Activated CD8-positive, alpha-beta T cell treated with anti-CD3 and anti-CD28 coated beads for 36 hours (primary cell): Measurements from ENCODE around the gene NUP88. TPM values are rescaled to one million over a fixed set of nuclear protein-coding genes. Genes with fewer than 3 reads are reported as not detected.

Experiments
- ATAC-seq: fragments of 200-7000 bp; cut with Tn5 transposase; one replicate; pipeline ENCODE4 v1.10.0; 2021; ENCODE audit warnings: mild to moderate bottlenecking, moderate library complexity
- CTCF ChIA-PET: fragments of 350-600 bp; sonication (Branson Sonifier 250); formaldehyde crosslinking; loops from one replicate; lab custom pipeline; 2021; ENCODE audit warnings: antibody characterized with exemption; lab: Charles Lee
- POLR2A ChIA-PET: fragments of 350-600 bp; sonication (Branson Sonifier 250); formaldehyde crosslinking; loops from one replicate; lab custom pipeline; 2021; ENCODE audit warnings: antibody characterized with exemption; lab: Charles Lee
- DNase-seq: peaks from one replicate; pipeline ENCODE4 v3.0.0-alpha.2; 2020
- H3K27ac Mint-ChIP-seq: one replicate; pipeline ENCODE4 v1.8.0; 2021; ENCODE audit warnings: mild to moderate bottlenecking, mixed read lengths
- H3K27me3 Mint-ChIP-seq: one replicate; pipeline ENCODE4 v1.8.0; 2021; ENCODE audit warnings: mixed read lengths
- H3K36me3 Mint-ChIP-seq: one replicate; pipeline ENCODE4 v1.8.0; 2021; ENCODE audit warnings: low read depth, mixed read lengths
- H3K4me1 Mint-ChIP-seq: one replicate; pipeline ENCODE4 v1.8.0; 2021; ENCODE audit warnings: low read depth, mixed read lengths
- H3K4me3 Mint-ChIP-seq: one replicate; pipeline ENCODE4 v1.8.0; 2021; ENCODE audit warnings: mild to moderate bottlenecking, moderate library complexity, mixed read lengths
- H3K9me3 Mint-ChIP-seq: one replicate; pipeline ENCODE4 v1.8.0; 2021; ENCODE audit warnings: mixed read lengths
- intact Hi-C: fragments of 100-400 bp; cut with micrococcal nuclease; formaldehyde crosslinking; loops from one replicate; pipeline ENCODE4 v1.10.0; 2022
- total RNA-seq, 2 experiments: library from RNA; stranded (reverse); gene quantifications; one replicate each; pipeline ENCODE4 v1.2.3, GENCODE V29; 2021
- TF ChIP-seq, protein P1 (sequence below): fragments of 200-600 bp; IDR thresholded peaks from one replicate; pipeline ENCODE4 v1.8.0; 2022; ENCODE audit warnings: antibody characterized with exemption, mild to moderate bottlenecking

NUP88 gene
- total RNA-seq: 100 to 1,000 TPM; 140 to 141 TPM

DNA sequence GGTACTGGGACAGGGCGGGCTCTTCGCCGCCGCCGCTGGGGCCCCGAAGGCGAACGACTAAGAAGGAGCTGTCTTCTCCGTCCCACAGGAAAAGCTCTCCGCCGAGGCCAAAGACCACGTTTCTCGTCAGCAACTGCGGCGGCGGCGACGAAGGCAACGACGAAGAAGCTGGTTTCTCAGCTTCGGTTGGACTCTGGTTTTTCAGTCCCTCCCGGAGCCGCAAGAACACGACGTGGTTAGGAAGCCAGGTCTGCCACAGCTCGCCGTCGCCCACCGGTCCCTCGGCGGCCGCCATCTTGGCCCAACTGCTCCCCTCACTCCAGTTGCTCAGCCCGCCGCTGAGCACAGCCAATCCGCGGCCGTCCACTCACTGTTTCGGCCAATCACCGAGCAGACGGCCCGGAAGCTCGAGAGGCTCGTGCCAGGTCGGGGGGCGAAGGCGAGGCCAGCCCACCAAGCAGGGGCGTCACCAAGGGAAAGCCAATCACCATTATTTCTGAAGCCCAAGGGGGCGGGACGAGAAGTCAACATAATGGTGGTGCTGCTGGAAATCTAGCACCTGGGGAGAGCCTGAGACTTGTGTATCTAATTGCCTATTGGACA lies at the start of gene NUP88:
Gene NUP88, minus strand, starts transcription at position 307 of the 603 bp plus-strand sequence. Its CDS starts 12 bp downstream, at position 295.
- H3K36me3 Mint-ChIP-seq: peaks cover 52% of the 10 kb centered on the region
- intact Hi-C loops: no loop called here
- peak; percentile 98 for DNase-seq
- peak within 1 kb of the TSS; percentile 100 for H3K27ac Mint-ChIP-seq
- ATAC-seq: peak; percentile 94
- peaks cover 40% of the 10 kb centered on the region for H3K4me1 Mint-ChIP-seq
- H3K4me3 Mint-ChIP-seq: peak within 1 kb of the TSS; percentile 100
- no peaks in the 10 kb centered on the region for H3K9me3 Mint-ChIP-seq
- TF ChIP-seq, protein P1, sequence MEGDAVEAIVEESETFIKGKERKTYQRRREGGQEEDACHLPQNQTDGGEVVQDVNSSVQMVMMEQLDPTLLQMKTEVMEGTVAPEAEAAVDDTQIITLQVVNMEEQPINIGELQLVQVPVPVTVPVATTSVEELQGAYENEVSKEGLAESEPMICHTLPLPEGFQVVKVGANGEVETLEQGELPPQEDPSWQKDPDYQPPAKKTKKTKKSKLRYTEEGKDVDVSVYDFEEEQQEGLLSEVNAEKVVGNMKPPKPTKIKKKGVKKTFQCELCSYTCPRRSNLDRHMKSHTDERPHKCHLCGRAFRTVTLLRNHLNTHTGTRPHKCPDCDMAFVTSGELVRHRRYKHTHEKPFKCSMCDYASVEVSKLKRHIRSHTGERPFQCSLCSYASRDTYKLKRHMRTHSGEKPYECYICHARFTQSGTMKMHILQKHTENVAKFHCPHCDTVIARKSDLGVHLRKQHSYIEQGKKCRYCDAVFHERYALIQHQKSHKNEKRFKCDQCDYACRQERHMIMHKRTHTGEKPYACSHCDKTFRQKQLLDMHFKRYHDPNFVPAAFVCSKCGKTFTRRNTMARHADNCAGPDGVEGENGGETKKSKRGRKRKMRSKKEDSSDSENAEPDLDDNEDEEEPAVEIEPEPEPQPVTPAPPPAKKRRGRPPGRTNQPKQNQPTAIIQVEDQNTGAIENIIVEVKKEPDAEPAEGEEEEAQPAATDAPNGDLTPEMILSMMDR: no peak
- H3K27me3 Mint-ChIP-seq: no peaks in the 10 kb centered on the region
- POLR2A ChIA-PET: interaction anchor here (0.6 to 4.4 kb wide), 25 partner anchors 9 to 1895 kb away, joined by 3 to 40 read pairs (median 4); partner anchors contain the start of genes C1QBP, DERL2, DHX33 and MIS12
- CTCF ChIA-PET: interaction anchor here (3.8 kb wide), 1 partner anchor 20 kb away, joined by 43 read pairs; the partner anchor contains the start of gene C1QBP

DNA sequence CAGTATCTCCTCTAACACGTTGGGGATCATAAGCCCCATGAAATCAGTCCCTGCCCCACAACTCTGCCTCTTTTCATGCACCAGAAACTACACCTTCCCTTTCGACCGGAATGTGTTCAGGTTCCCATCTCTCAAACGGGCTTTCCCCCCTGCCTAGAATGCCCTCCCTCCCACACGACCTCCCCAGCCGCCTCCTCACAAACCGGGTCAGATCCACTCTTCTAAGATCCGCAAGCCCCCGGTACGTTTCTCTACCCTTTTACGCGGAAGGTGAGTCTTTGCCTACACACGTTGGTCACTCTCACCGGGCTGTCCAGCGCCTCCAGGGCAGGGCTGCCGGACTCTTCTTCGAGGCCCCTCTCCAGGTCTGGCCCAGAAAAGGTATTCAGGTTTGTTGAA lies 48.6 kb upstream of the NUP88 start:
- Mint-ChIP-seq H3K9me3 (no peaks in the 10 kb centered on the region), H3K36me3 (peaks cover 29% of the 10 kb centered on the region), H3K4me1 (peaks cover 40% of the 10 kb centered on the region), H3K27ac (peak overlapping the region; percentile 74), H3K4me3 (peak overlapping the region; percentile 89), H3K27me3 (no peaks in the 10 kb centered on the region)
- TF ChIP-seq, protein P1: no peak
- ChIA-PET CTCF (interaction anchor here (0.9 to 2.4 kb wide), 5 partner anchors 19 to 29 kb away, joined by 3 to 14 read pairs (median 3); partner anchors contain the start of genes C1QBP and MIS12), POLR2A (interaction anchor here (0.7 to 5.7 kb wide), 7 partner anchors 10 to 1183 kb away, joined by 3 to 55 read pairs (median 4); partner anchors contain the start of genes C17orf100, DERL2, MED31 and MIS12)
- DNase-seq: peak; percentile 33
- ATAC-seq: peak; percentile 15
- intact Hi-C loops: no loop called here

GRCh38 chr17:5467416-5467815 lies 48.0 kb upstream of the NUP88 start:
- Mint-ChIP-seq H3K36me3 (peaks cover 29% of the 10 kb centered on the region), H3K4me1 (peaks cover 40% of the 10 kb centered on the region)
- no peak for ATAC-seq

GRCh38 chr17:5466295-5466694 lies 46.8 kb upstream of the NUP88 start:
- DNase-seq: no peak
- H3K27me3 Mint-ChIP-seq: no peaks in the 10 kb centered on the region
- intact Hi-C loops: no loop called here
- TF ChIP-seq, protein P1: no peak
- H3K4me3 Mint-ChIP-seq: peak overlapping the region; percentile 89
- peaks cover 40% of the 10 kb centered on the region for H3K4me1 Mint-ChIP-seq
- no peak for ATAC-seq
- no peaks in the 10 kb centered on the region for H3K9me3 Mint-ChIP-seq
- no peak overlapping the region for H3K27ac Mint-ChIP-seq
- CTCF ChIA-PET: interaction anchor here (0.9 to 2.4 kb wide), 2 partner anchors 25 to 27 kb away, joined by 6 to 14 read pairs; partner anchors contain the start of gene C1QBP
- POLR2A ChIA-PET: interaction anchor here (5.7 kb wide), 1 partner anchor 20 kb away, joined by 55 read pairs; the partner anchor contains the start of genes DERL2 and MIS12
- H3K36me3 Mint-ChIP-seq: peaks cover 33% of the 10 kb centered on the region

More at GRCh38 chr17:5467416-5467815, 48.0 kb upstream of the NUP88 start:
- H3K27ac Mint-ChIP-seq: peak overlapping the region; percentile 74
- DNase-seq: no peak
- intact Hi-C loops: no loop called here
- no peaks in the 10 kb centered on the region for H3K27me3 Mint-ChIP-seq
- POLR2A ChIA-PET: interaction anchor here (0.7 to 5.7 kb wide), 2 partner anchors 11 to 19 kb away, joined by 3 to 55 read pairs; partner anchors contain the start of genes DERL2 and MIS12
- TF ChIP-seq, protein P1: no peak
- H3K4me3 Mint-ChIP-seq: peak overlapping the region; percentile 89
- no peaks in the 10 kb centered on the region for H3K9me3 Mint-ChIP-seq
- CTCF ChIA-PET: interaction anchor here (0.9 to 2.4 kb wide), 3 partner anchors 19 to 28 kb away, joined by 3 to 14 read pairs (median 3); partner anchors contain the start of genes C1QBP and MIS12
